OCI-LY1 (cell line): ENCODE results near the gene UBE2R2.
"Not testable (repeated sequence)": the region's sequence is repeated elsewhere in the genome, so short reads cannot be mapped to it uniquely, and the experiment has no call there.

Experiments used
- EZH2 ChIP-seq: fragments of 200-600 bp; sonication (generic), shearing (Covaris generic); IDR thresholded peaks from 2 replicates; pipeline ENCODE4 v1.8.0; 2017; ENCODE audit warnings: borderline replicate concordance, mixed run types, mild to moderate bottlenecking, antibody characterized with exemption, low read length, moderate library complexity, mixed read lengths
- TF ChIP-seq, protein P1 (sequence below): fragments of 200-600 bp; sonication (generic), shearing (Covaris generic); IDR thresholded peaks from 2 replicates; pipeline ENCODE4 v1.5.1; 2017; ENCODE audit warnings: mild to moderate bottlenecking, antibody characterized with exemption, low read length, moderate library complexity, mixed read lengths

DNA sequence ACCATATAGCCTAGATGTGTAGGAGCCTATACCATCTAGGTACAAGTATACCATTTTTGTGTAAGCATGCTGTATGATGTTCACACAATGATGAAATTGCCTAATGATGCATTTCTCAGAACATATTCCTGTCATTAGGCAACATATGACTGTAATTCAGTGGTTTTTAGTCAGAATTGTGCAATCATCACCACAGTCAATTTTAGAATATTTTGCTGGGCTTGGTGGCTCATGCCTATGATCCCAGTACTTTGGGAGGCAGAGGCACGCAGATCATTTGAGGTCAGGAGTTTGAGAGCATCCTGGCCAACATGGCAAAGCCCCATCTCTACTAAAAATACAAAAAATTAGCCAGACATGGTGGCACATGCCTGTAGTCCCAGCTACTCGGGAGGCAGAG, 19.3 kb downstream of the UBE2R2 start:
- TF ChIP-seq, protein P1, sequence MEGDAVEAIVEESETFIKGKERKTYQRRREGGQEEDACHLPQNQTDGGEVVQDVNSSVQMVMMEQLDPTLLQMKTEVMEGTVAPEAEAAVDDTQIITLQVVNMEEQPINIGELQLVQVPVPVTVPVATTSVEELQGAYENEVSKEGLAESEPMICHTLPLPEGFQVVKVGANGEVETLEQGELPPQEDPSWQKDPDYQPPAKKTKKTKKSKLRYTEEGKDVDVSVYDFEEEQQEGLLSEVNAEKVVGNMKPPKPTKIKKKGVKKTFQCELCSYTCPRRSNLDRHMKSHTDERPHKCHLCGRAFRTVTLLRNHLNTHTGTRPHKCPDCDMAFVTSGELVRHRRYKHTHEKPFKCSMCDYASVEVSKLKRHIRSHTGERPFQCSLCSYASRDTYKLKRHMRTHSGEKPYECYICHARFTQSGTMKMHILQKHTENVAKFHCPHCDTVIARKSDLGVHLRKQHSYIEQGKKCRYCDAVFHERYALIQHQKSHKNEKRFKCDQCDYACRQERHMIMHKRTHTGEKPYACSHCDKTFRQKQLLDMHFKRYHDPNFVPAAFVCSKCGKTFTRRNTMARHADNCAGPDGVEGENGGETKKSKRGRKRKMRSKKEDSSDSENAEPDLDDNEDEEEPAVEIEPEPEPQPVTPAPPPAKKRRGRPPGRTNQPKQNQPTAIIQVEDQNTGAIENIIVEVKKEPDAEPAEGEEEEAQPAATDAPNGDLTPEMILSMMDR: not testable (repeated sequence)
- TF ChIP-seq EZH2: not testable (repeated sequence)
